Sigmoid colon (tissue), 3 donors: ENCODE data around the gene YIPF3.

Experiments
- CTCF ChIP-seq, 4 experiments: fragments of 450-650 bp in 3 of 4; fragments of 200-600 bp in 1 of 4; IDR thresholded peaks; one replicate each; pipeline ENCODE4 v1.5.1; 2016 to 2019; ENCODE audit warnings: antibody characterized with exemption in 4 of 4, mild to moderate bottlenecking in 3 of 4, moderate library complexity in 2 of 4
- POLR2A ChIP-seq, 2 donors: fragments of 450-650 bp; IDR thresholded peaks; one replicate each; pipeline ENCODE4 v1.6.1; 2016; ENCODE audit warnings: antibody characterized with exemption in 2 of 2, mild to moderate bottlenecking in 2 of 2, moderate library complexity in 2 of 2

- peak in 1 of 2 donors; percentile 45 for TF ChIP-seq POLR2A (IDR thresholded peaks at IDR 0.05)
- TF ChIP-seq CTCF (IDR thresholded peaks at IDR 0.05), result no peak
These were observed at the start of gene YIPF3, which contains the start of gene POLR1C for GRCh38 chr6:43516697-43517504.
